Astrocyte of the spinal cord (primary cell): ENCODE results near the gene PEX11B.

ENCODE experiments used
- DNase-seq: peaks from one replicate; pipeline ENCODE4 v3.0.0; 2011; ENCODE audit warnings: low read depth, low spot score
- H3K4me3 ChIP-seq: 2 replicates; pipeline ENCODE4 v1.5.1; 2011; ENCODE audit warnings: low read depth, mild to moderate bottlenecking, low read length, moderate library complexity
- CTCF ChIP-seq: IDR thresholded peaks from 2 replicates; pipeline ENCODE4 v1.5.1; 2012; ENCODE audit warnings: low read depth, mild to moderate bottlenecking, low read length, inconsistent platforms
- in situ Hi-C: cut with HindIII; loops from 2 replicates; pipeline ENCODE4 v1.10.0; 2017; ENCODE audit warnings: low sequenced_read_pairs

Gene PEX11B

GRCh38 chr1:145958734-145959133, 40.2 kb upstream of the PEX11B start:
- TF ChIP-seq CTCF: no peak
- no peak for DNase-seq
- H3K4me3 ChIP-seq: no peak overlapping the region
- in situ Hi-C loops: no loop called here

- in situ Hi-C loops: no loop called here
- TF ChIP-seq CTCF: no peak
- peak; percentile 98 for DNase-seq
- peak within 1 kb of the TSS; percentile 70 for H3K4me3 ChIP-seq
Measured at GRCh38 chr1:145957443-145958319, 39.2 kb upstream of the PEX11B start, which contains the start of gene LIX1L. TSS of gene LIX1L (minus strand) at chr1:145958017. CDS start at chr1:145957927, 90 bp downstream.

- peak; percentile 47 for DNase-seq
- in situ Hi-C loops: no loop called here
- no peak for TF ChIP-seq CTCF
- peak overlapping the region; percentile 70 for H3K4me3 ChIP-seq
Measured at GRCh38 chr1:145956781-145957442, 38.4 kb upstream of the PEX11B start.

GRCh38 chr1:145956361-145956760, 37.8 kb upstream of the PEX11B start:
- peak overlapping the region; percentile 70 for H3K4me3 ChIP-seq
- no peak for TF ChIP-seq CTCF
- no peak for DNase-seq
- in situ Hi-C loops: no loop called here

GRCh38 chr1:145955436-145955835, 36.9 kb upstream of the PEX11B start:
- TF ChIP-seq CTCF: no peak
- in situ Hi-C loops: no loop called here
- peak overlapping the region; percentile 12 for H3K4me3 ChIP-seq
- peak; percentile 10 for DNase-seq

GRCh38 chr1:145953861-145954260, 35.3 kb upstream of the PEX11B start:
- no peak overlapping the region for H3K4me3 ChIP-seq
- no peak for TF ChIP-seq CTCF
- no peak for DNase-seq
- in situ Hi-C loops: no loop called here
